PC-3 (cell line): ENCODE measurements around the gene PPP1R26. TPM values are rescaled to one million over a fixed set of nuclear protein-coding genes. Genes with fewer than 3 reads are reported as not detected.
"Not testable (repeated sequence)": the region's sequence is repeated elsewhere in the genome, so short reads cannot be mapped to it uniquely, and the experiment has no call there.

ENCODE experiments used
- ATAC-seq: fragments of 200-7000 bp; cut with Tn5 transposase; 2 replicates; pipeline ENCODE4 v1.9.1; 2020; ENCODE audit warnings: mild to moderate bottlenecking, moderate library complexity
- BruUV-seq: library from RNA; stranded (reverse); fragments of 400-500 nt; replicated peaks from 2 replicates; lab custom pipeline; 2021; lab: Mats Ljungman, UMichigan
- CTCF ChIA-PET: fragments of 300-600 bp; sonication (Branson Sonifier 250); formaldehyde crosslinking; loops from one replicate; lab custom pipeline; 2022; ENCODE audit warnings: antibody characterized with exemption; lab: Charles Lee
- POLR2A ChIA-PET: fragments of 300-600 bp; sonication (Branson Sonifier 250); formaldehyde crosslinking; loops from one replicate; lab custom pipeline; 2022; ENCODE audit warnings: antibody characterized with exemption; ENCODE audit not compliant: unreplicated experiment; lab: Charles Lee
- DNase-seq: peaks from one replicate; pipeline ENCODE4 v3.0.0-alpha.2; 2015
- H2AFZ ChIP-seq: fragments of 300-600 bp; sonication (generic); 2 replicates; pipeline ENCODE4 v1.6.0; 2016; ENCODE audit warnings: antibody characterized with exemption, low read length
- H3F3A ChIP-seq: fragments of 300-600 bp; sonication (generic); one replicate; pipeline ENCODE4 v1.6.0; 2017; ENCODE audit warnings: antibody characterized with exemption, low read length, control low read depth, mild to moderate bottlenecking; ENCODE audit not compliant: unreplicated experiment
- H3K27ac ChIP-seq: fragments of 300-600 bp; sonication (generic); 2 replicates; pipeline ENCODE4 v1.5.1; 2016; ENCODE audit warnings: mild to moderate bottlenecking, low read length
- H3K27me3 ChIP-seq: fragments of 300-600 bp; sonication (generic); 2 replicates; pipeline ENCODE4 v1.6.1; 2016; ENCODE audit warnings: low read length, mixed read lengths
- H3K36me3 ChIP-seq: fragments of 300-600 bp; sonication (generic); 2 replicates; pipeline ENCODE4 v1.6.1; 2016; ENCODE audit warnings: low read depth, mixed run types, low read length, mixed read lengths
- H3K4me1 ChIP-seq: fragments of 300-600 bp; sonication (generic); 2 replicates; pipeline ENCODE4 v1.5.1; 2016; ENCODE audit warnings: low read length; ENCODE audit not compliant: insufficient read depth
- H3K4me2 ChIP-seq: fragments of 300-600 bp; sonication (generic); 2 replicates; pipeline ENCODE4 v1.6.0; 2016; ENCODE audit warnings: low read length
- H3K4me3 ChIP-seq: fragments of 300-600 bp; sonication (generic); 2 replicates; pipeline ENCODE4 v1.5.1; 2016; ENCODE audit warnings: mild to moderate bottlenecking, low read length, mixed read lengths
- H3K79me2 ChIP-seq: fragments of 300-600 bp; sonication (generic); 2 replicates; pipeline ENCODE4 v1.6.1; 2017; ENCODE audit warnings: low read length, mixed read lengths
- H3K9ac ChIP-seq: fragments of 300-600 bp; sonication (generic); 2 replicates; pipeline ENCODE4 v1.6.0; 2016; ENCODE audit warnings: mild to moderate bottlenecking, low read length
- H3K9me2 ChIP-seq: fragments of 300-600 bp; sonication (generic); replicated peaks from 2 replicates; pipeline ENCODE4 v1.6.1; 2016; ENCODE audit warnings: mixed run types, low read length, mixed read lengths
- H3K9me3 ChIP-seq: fragments of 300-600 bp; sonication (generic); 2 replicates; pipeline ENCODE4 v1.6.1; 2016; ENCODE audit warnings: low read length, mixed read lengths
- H4K20me1 ChIP-seq: fragments of 300-600 bp; sonication (generic); 2 replicates; pipeline ENCODE4 v1.6.1; 2016; ENCODE audit warnings: low read length, mixed read lengths
- CTCF ChIP-seq: fragments of 300-600 bp; sonication (generic); conservative IDR thresholded peaks from 2 replicates; pipeline ENCODE4 v1.5.1; 2017; ENCODE audit warnings: antibody characterized with exemption, low read depth, mild to moderate bottlenecking, low read length
- EZH2 ChIP-seq: fragments of 300-600 bp; sonication (generic); IDR thresholded peaks from one replicate; pipeline ENCODE4 v1.6.1; 2017; ENCODE audit warnings: antibody characterized with exemption, mild to moderate bottlenecking, low read length; ENCODE audit not compliant: unreplicated experiment
- EZH2phosphoT487 ChIP-seq: fragments of 300-600 bp; sonication (generic); IDR thresholded peaks from 2 replicates; pipeline ENCODE4 v1.6.1; 2018; ENCODE audit warnings: mild to moderate bottlenecking, antibody characterized with exemption, low read length, borderline replicate concordance
- intact Hi-C: fragments of 100-400 bp; cut with micrococcal nuclease; formaldehyde crosslinking; loops from 2 replicates; pipeline ENCODE4 v1.9.0; 2023
- total RNA-seq: library from RNA; depleted of rRNA; stranded (reverse); fragments of >200 nt; gene quantifications from 2 replicates; pipeline ENCODE4 v1.2.3, GENCODE V29; 2014

Gene PPP1R26
- total RNA-seq, 1 experiment from 2014 or later, result 22.6 TPM

GRCh38 chr9:135440620-135441019, 39.0 kb upstream of the PPP1R26 start:
- no peaks in the 10 kb centered on the region for H3K9me3 ChIP-seq
- H3F3A ChIP-seq, result no peaks in the 10 kb centered on the region
- no peak for ATAC-seq
- intact Hi-C loops, result no loop called here
- no peak overlapping the region for H3K4me3 ChIP-seq
- H3K79me2 ChIP-seq, result no peaks in the 10 kb centered on the region
- POLR2A ChIA-PET, result no interaction called here
- CTCF ChIA-PET, result no interaction called here
- H3K9ac ChIP-seq, result no peak overlapping the region
- peaks cover 15% of the 10 kb centered on the region; the same call in 1 of the 2 replicates for H3K4me1 ChIP-seq
- no peak overlapping the region for H2AFZ ChIP-seq
- no TSS peak for BruUV-seq
- no peaks in the 10 kb centered on the region for H4K20me1 ChIP-seq
- no peak overlapping the region for H3K4me2 ChIP-seq
- H3K27ac ChIP-seq, result no peak overlapping the region
- DNase-seq, result no peak
- H3K9me2 ChIP-seq, result no peaks in the 10 kb centered on the region
- H3K27me3 ChIP-seq, result no peaks in the 10 kb centered on the region
- no peak for TF ChIP-seq EZH2
- no peak for TF ChIP-seq CTCF
- no peak for TF ChIP-seq EZH2phosphoT487
- no peaks in the 10 kb centered on the region for H3K36me3 ChIP-seq

- H4K20me1 ChIP-seq, H3K9me2 ChIP-seq, H3F3A ChIP-seq, H3K4me3 ChIP-seq, H3K27me3 ChIP-seq, intact Hi-C loops, H2AFZ ChIP-seq, ATAC-seq, H3K9me3 ChIP-seq, H3K27ac ChIP-seq, H3K4me2 ChIP-seq, H3K9ac ChIP-seq, POLR2A ChIA-PET, DNase-seq, CTCF ChIA-PET, H3K79me2 ChIP-seq, BruUV-seq, H3K36me3 ChIP-seq: not testable (repeated sequence)
- H3K4me1 ChIP-seq, result peaks cover 15% of the 10 kb centered on the region; the same call in 1 of the 2 replicates
These were observed 38.2 kb upstream of the PPP1R26 start for GRCh38 chr9:135441105-135442071.

GRCh38 chr9:135442075-135442474, 37.5 kb upstream of the PPP1R26 start:
- H3K27me3 ChIP-seq, result no peaks in the 10 kb centered on the region
- no peaks in the 10 kb centered on the region for H4K20me1 ChIP-seq
- no peak overlapping the region for H3K4me2 ChIP-seq
- H2AFZ ChIP-seq, result no peak overlapping the region
- DNase-seq (no peak), ATAC-seq (no peak)
- ChIA-PET CTCF (no interaction called here), POLR2A (no interaction called here)
- H3F3A ChIP-seq, result no peaks in the 10 kb centered on the region
- BruUV-seq, result no TSS peak
- H3K4me3 ChIP-seq, result no peak overlapping the region
- H3K4me1 ChIP-seq, result peaks cover 15% of the 10 kb centered on the region; the same call in 1 of the 2 replicates
- H3K27ac ChIP-seq, result no peak overlapping the region
- H3K79me2 ChIP-seq, result no peaks in the 10 kb centered on the region
- H3K9me2 ChIP-seq, result no peaks in the 10 kb centered on the region
- intact Hi-C loops, result no loop called here
- H3K9ac ChIP-seq, result no peak overlapping the region
- H3K9me3 ChIP-seq, result no peaks in the 10 kb centered on the region
- TF ChIP-seq EZH2phosphoT487 (no peak), CTCF (no peak), EZH2 (no peak)
- H3K36me3 ChIP-seq, result no peaks in the 10 kb centered on the region
